Neural cell (in vitro differentiated cells): Measurements from ENCODE around the gene ZDHHC18. TPM values are rescaled to one million over a fixed set of nuclear protein-coding genes. Genes with fewer than 3 reads are reported as not detected.

Experiments
- H2AFZ ChIP-seq: fragments of 200-600, 300-800 bp; sonication (generic), shearing (Covaris generic); 2 replicates; pipeline ENCODE4 v1.6.0; 2014; ENCODE audit warnings: low read depth, mild to moderate bottlenecking, antibody characterized with exemption, low read length, moderate library complexity
- H3F3A ChIP-seq: fragments of 200-600 bp; shearing (Covaris generic); 2 replicates; pipeline ENCODE4 v1.6.1; 2016; ENCODE audit warnings: mild to moderate bottlenecking, moderate library complexity, mixed read lengths, antibody characterized with exemption, low read length; ENCODE audit not compliant: insufficient read depth, poor library complexity, severe bottlenecking
- H3K27ac ChIP-seq: fragments of 200-600, 300-800 bp; sonication (generic), shearing (Covaris generic); 2 replicates; pipeline ENCODE4 v1.5.1; 2014; ENCODE audit warnings: mild to moderate bottlenecking, low read length, moderate library complexity
- H3K27me3 ChIP-seq: fragments of 300-800, 200-600 bp; sonication (generic), shearing (Covaris generic); 2 replicates; pipeline ENCODE4 v1.6.0; 2014; ENCODE audit warnings: mild to moderate bottlenecking, low read depth, low read length, moderate library complexity; ENCODE audit not compliant: insufficient read depth
- H3K36me3 ChIP-seq: fragments of 300-800, 200-600 bp; sonication (generic), shearing (Covaris generic); 2 replicates; pipeline ENCODE4 v1.5.1; 2014; ENCODE audit warnings: mild to moderate bottlenecking, antibody characterized with exemption, low read length, moderate library complexity; ENCODE audit not compliant: insufficient read depth
- H3K4me2 ChIP-seq: fragments of 300-800, 200-600 bp; sonication (generic), shearing (Covaris generic); 2 replicates; pipeline ENCODE4 v1.6.0; 2014; ENCODE audit warnings: mild to moderate bottlenecking, low read length
- H3K4me3 ChIP-seq: fragments of 300-800, 200-600 bp; sonication (generic), shearing (Covaris generic); 2 replicates; pipeline ENCODE4 v1.5.1; 2014; ENCODE audit warnings: mild to moderate bottlenecking, low read length, moderate library complexity
- H3K79me2 ChIP-seq: fragments of 200-600 bp; shearing (Covaris generic); replicated peaks from 2 replicates; pipeline ENCODE4 v1.6.0; 2014; ENCODE audit warnings: mild to moderate bottlenecking, low read length, moderate library complexity; ENCODE audit not compliant: insufficient read depth
- H3K9ac ChIP-seq: fragments of 300-800, 200-600 bp; sonication (generic), shearing (Covaris generic); 2 replicates; pipeline ENCODE4 v1.6.1; 2016; ENCODE audit warnings: mild to moderate bottlenecking, low read length, mixed read lengths
- H3K9me2 ChIP-seq: fragments of 200-600 bp; shearing (Covaris generic); 2 replicates; pipeline ENCODE4 v1.6.1; 2016; ENCODE audit warnings: mild to moderate bottlenecking, low read length, mixed read lengths; ENCODE audit not compliant: insufficient read depth
- H3K9me3 ChIP-seq: fragments of 200-600, 300-800 bp; sonication (generic), shearing (Covaris generic); 2 replicates; pipeline ENCODE4 v1.6.1; 2016; ENCODE audit warnings: mild to moderate bottlenecking, mixed run types, low read length, moderate library complexity, mixed read lengths
- H4K20me1 ChIP-seq: fragments of 200-600 bp; shearing (Covaris generic); 2 replicates; pipeline ENCODE4 v1.6.1; 2016; ENCODE audit warnings: mild to moderate bottlenecking, mixed run types; ENCODE audit not compliant: insufficient read depth
- CTCF ChIP-seq: fragments of 450-650 bp; IDR thresholded peaks from 2 replicates; pipeline ENCODE4 v1.5.1; 2014; ENCODE audit warnings: antibody characterized with exemption, mild to moderate bottlenecking, moderate library complexity; ENCODE audit not compliant: poor library complexity, severe bottlenecking
- EP300 ChIP-seq: fragments of 450-650 bp; conservative IDR thresholded peaks from 2 replicates; pipeline ENCODE4 v1.6.1; 2014; ENCODE audit warnings: antibody characterized with exemption, mild to moderate bottlenecking, moderate library complexity; ENCODE audit not compliant: poor library complexity, severe bottlenecking
- EZH2 ChIP-seq: fragments of 200-600, 300-800 bp; shearing (Covaris generic), sonication (generic); IDR thresholded peaks from 2 replicates; pipeline ENCODE4 v1.6.1; 2014; ENCODE audit warnings: antibody characterized with exemption, low read length, borderline replicate concordance, mild to moderate bottlenecking; ENCODE audit not compliant: insufficient read depth, poor library complexity, severe bottlenecking
- MXI1 ChIP-seq: fragments of 450-650 bp; conservative IDR thresholded peaks from 2 replicates; pipeline ENCODE4 v1.6.1; 2014; ENCODE audit warnings: antibody characterized with exemption, mild to moderate bottlenecking; ENCODE audit not compliant: poor library complexity, severe bottlenecking
- POLR2AphosphoS5 ChIP-seq: IDR thresholded peaks from 2 replicates; pipeline ENCODE4 v1.6.1; 2012
- RAD21 ChIP-seq: fragments of 450-650 bp; conservative IDR thresholded peaks from 2 replicates; pipeline ENCODE4 v1.6.1; 2014; ENCODE audit warnings: antibody characterized with exemption, mild to moderate bottlenecking, moderate library complexity
- REST ChIP-seq: IDR thresholded peaks from 2 replicates; pipeline ENCODE4 v1.6.1; 2012; ENCODE audit warnings: borderline replicate concordance
- SMC3 ChIP-seq: fragments of 450-650 bp; conservative IDR thresholded peaks from 2 replicates; pipeline ENCODE4 v1.6.1; 2014; ENCODE audit warnings: antibody characterized with exemption, mild to moderate bottlenecking, moderate library complexity; ENCODE audit not compliant: poor library complexity
- TAF1 ChIP-seq: IDR thresholded peaks from 2 replicates; pipeline ENCODE4 v1.6.1; 2012; ENCODE audit warnings: low read depth
- polyA plus RNA-seq: library from polyadenylated mRNA; depleted of rRNA; stranded (reverse); fragments of >200 nt; gene quantifications from 2 replicates; pipeline ENCODE4 v1.2.3, GENCODE V29; 2014

ZDHHC18 gene
- polyA plus RNA-seq, 1 donor from 2014 or later = 23.7 TPM

- no peak overlapping the region for H3K4me3 ChIP-seq
- H2AFZ ChIP-seq = no peak overlapping the region
- no peaks in the 10 kb centered on the region for H3K9me2 ChIP-seq
- no peak overlapping the region for H3K4me2 ChIP-seq
- no peaks in the 10 kb centered on the region for H4K20me1 ChIP-seq
- H3F3A ChIP-seq = no peaks in the 10 kb centered on the region
- H3K79me2 ChIP-seq = no peaks in the 10 kb centered on the region
- no peaks in the 10 kb centered on the region for H3K27me3 ChIP-seq
- TF ChIP-seq POLR2AphosphoS5 = no peak
- no peak overlapping the region for H3K9ac ChIP-seq
- no peak overlapping the region for H3K27ac ChIP-seq
- H3K36me3 ChIP-seq = no peaks in the 10 kb centered on the region
- H3K9me3 ChIP-seq = no peaks in the 10 kb centered on the region
Observed at GRCh38 chr1:26856604-26857469, 30.3 kb downstream of the ZDHHC18 start.

- TF ChIP-seq SMC3 (no peak), TAF1 (no peak), CTCF (no peak), EP300 (no peak), REST (no peak), POLR2AphosphoS5 (no peak), EZH2 (no peak), MXI1 (no peak), RAD21 (no peak)
- no peak overlapping the region for H3K27ac ChIP-seq
- H2AFZ ChIP-seq = no peak overlapping the region
- no peaks in the 10 kb centered on the region for H3K79me2 ChIP-seq
- no peak overlapping the region for H3K4me2 ChIP-seq
- no peaks in the 10 kb centered on the region for H3K9me2 ChIP-seq
- no peaks in the 10 kb centered on the region for H3K36me3 ChIP-seq
- no peaks in the 10 kb centered on the region for H3K27me3 ChIP-seq
- H4K20me1 ChIP-seq = no peaks in the 10 kb centered on the region
- no peak overlapping the region for H3K4me3 ChIP-seq
- no peak overlapping the region for H3K9ac ChIP-seq
- H3K9me3 ChIP-seq = no peaks in the 10 kb centered on the region
- no peaks in the 10 kb centered on the region for H3F3A ChIP-seq
Observed at GRCh38 chr1:26857473-26858060, 31.1 kb downstream of the ZDHHC18 start.
